Naive B cell (primary cell): ENCODE results near the gene CD81. TPM values are rescaled to one million over a fixed set of nuclear protein-coding genes. Genes with fewer than 3 reads are reported as not detected.

Experiments
- ATAC-seq, 2 donors: fragments of 150-1000 bp; cut with Tn5 transposase; 2 replicates each; pipeline ENCODE4 v1.10.0; 2021; ENCODE audit warnings: low read depth in 2 of 2, mild to moderate bottlenecking in 2 of 2, moderate library complexity in 2 of 2
- DNase-seq: peaks from one replicate; pipeline ENCODE4 v3.0.0; 2022
- H3K27ac Mint-ChIP-seq, 6 donors: one replicate each; pipeline ENCODE4 v1.8.0; 2020 to 2022; ENCODE audit warnings: mild to moderate bottlenecking in 6 of 6, mixed read lengths in 6 of 6, moderate library complexity in 5 of 6, inconsistent platforms in 2 of 6
- H3K27me3 Mint-ChIP-seq, 3 donors: one replicate each; pipeline ENCODE4 v1.8.0; 2021 to 2022; ENCODE audit warnings: mixed read lengths in 3 of 3, mild to moderate bottlenecking in 1 of 3
- H3K36me3 Mint-ChIP-seq, 2 donors: one replicate each; pipeline ENCODE4 v1.8.0; 2020 to 2022; ENCODE audit warnings: mixed read lengths in 2 of 2, inconsistent platforms in 1 of 2, mild to moderate bottlenecking in 1 of 2
- H3K4me1 Mint-ChIP-seq, 3 donors: one replicate each; pipeline ENCODE4 v1.8.0; 2020 to 2022; ENCODE audit warnings: mixed read lengths in 3 of 3, inconsistent platforms in 1 of 3, mild to moderate bottlenecking in 1 of 3, moderate library complexity in 1 of 3
- H3K4me3 Mint-ChIP-seq, 8 donors: one replicate each; pipeline ENCODE4 v1.8.0; 2020 to 2022; ENCODE audit warnings: mild to moderate bottlenecking in 8 of 8, mixed read lengths in 8 of 8, moderate library complexity in 8 of 8, inconsistent platforms in 2 of 8
- H3K9me3 Mint-ChIP-seq, 7 donors: one replicate each; pipeline ENCODE4 v1.8.0; 2020 to 2022; ENCODE audit warnings: mixed read lengths in 7 of 7, mild to moderate bottlenecking in 5 of 7, inconsistent platforms in 2 of 7, moderate library complexity in 1 of 7
- polyA plus RNA-seq, 6 donors: library from polyadenylated mRNA; unstranded; fragments of 300-500 nt; fragmentation: Illumina TruSeq; gene quantifications; one replicate each; pipeline ENCODE4 v1.2.3, GENCODE V29; 2021; ENCODE audit warnings: low read depth in 6 of 6

CD81 gene
- polyA plus RNA-seq, 6 donors from 2014 or later, result 110 to 279 (median 240) TPM

GRCh38 chr11:2432628-2433071, 55.5 kb downstream of the CD81 start:
- Mint-ChIP-seq H3K27me3 (peaks cover 0 to 13% (median 6%) of the 10 kb centered on the region in 3 donors), H3K4me3 (no peak overlapping the region), H3K27ac (no peak overlapping the region), H3K4me1 (no peaks in the 10 kb centered on the region), H3K36me3 (no peaks in the 10 kb centered on the region), H3K9me3 (peaks cover 0 to 3% (median 0%) of the 10 kb centered on the region in 7 donors)
- ATAC-seq, result no peak
- DNase-seq, result no peak

- Mint-ChIP-seq H3K27ac (no peak overlapping the region), H3K4me1 (no peaks in the 10 kb centered on the region), H3K4me3 (no peak overlapping the region), H3K9me3 (peaks cover 0 to 6% (median 0%) of the 10 kb centered on the region in 7 donors), H3K27me3 (peaks cover 0 to 18% (median 6%) of the 10 kb centered on the region in 3 donors), H3K36me3 (no peaks in the 10 kb centered on the region)
- ATAC-seq, result no peak
- DNase-seq, result no peak
Measured at GRCh38 chr11:2433106-2433925, 56.2 kb downstream of the CD81 start.

GRCh38 chr11:2434008-2434407, 56.9 kb downstream of the CD81 start:
- Mint-ChIP-seq H3K4me3 (no peak overlapping the region), H3K4me1 (no peaks in the 10 kb centered on the region), H3K27me3 (peaks cover 0 to 18% (median 6%) of the 10 kb centered on the region in 3 donors), H3K27ac (no peak overlapping the region), H3K36me3 (no peaks in the 10 kb centered on the region), H3K9me3 (peaks cover 0 to 9% (median under 1%) of the 10 kb centered on the region in 7 donors)
- ATAC-seq, result no peak
- DNase-seq, result no peak

- no peak for DNase-seq
- no peak for ATAC-seq
- no peaks in the 10 kb centered on the region for H3K4me1 Mint-ChIP-seq
- H3K9me3 Mint-ChIP-seq, result peaks cover 0 to 12% (median 4%) of the 10 kb centered on the region in 7 donors
- H3K27ac Mint-ChIP-seq, result no peak overlapping the region
- no peaks in the 10 kb centered on the region for H3K36me3 Mint-ChIP-seq
- no peak overlapping the region for H3K4me3 Mint-ChIP-seq
- H3K27me3 Mint-ChIP-seq, result peaks cover 0 to 18% (median 6%) of the 10 kb centered on the region in 3 donors
Measured at GRCh38 chr11:2434506-2435255, 57.6 kb downstream of the CD81 start.

GRCh38 chr11:2435288-2436012, 58.3 kb downstream of the CD81 start:
- Mint-ChIP-seq H3K4me3 (no peak overlapping the region), H3K9me3 (peaks cover 0 to 16% (median 4%) of the 10 kb centered on the region in 7 donors), H3K27ac (no peak overlapping the region), H3K27me3 (peaks cover 0 to 19% (median 6%) of the 10 kb centered on the region in 3 donors), H3K4me1 (no peaks in the 10 kb centered on the region), H3K36me3 (no peaks in the 10 kb centered on the region)
- no peak for ATAC-seq
- DNase-seq, result no peak

- Mint-ChIP-seq H3K9me3 (peaks cover 0 to 16% (median 4%) of the 10 kb centered on the region in 7 donors), H3K36me3 (no peaks in the 10 kb centered on the region), H3K4me3 (no peak overlapping the region), H3K4me1 (no peaks in the 10 kb centered on the region), H3K27me3 (peaks cover 0 to 25% (median 6%) of the 10 kb centered on the region in 3 donors), H3K27ac (no peak overlapping the region)
- ATAC-seq (no peak), DNase-seq (no peak)
Measured at GRCh38 chr11:2436013-2436520, 59.0 kb downstream of the CD81 start.

- ATAC-seq (no peak), DNase-seq (no peak)
- Mint-ChIP-seq H3K36me3 (no peaks in the 10 kb centered on the region), H3K9me3 (peaks cover 0 to 16% (median 4%) of the 10 kb centered on the region in 7 donors), H3K4me3 (no peak overlapping the region), H3K27me3 (peaks cover 0 to 24% (median 6%) of the 10 kb centered on the region in 3 donors), H3K27ac (no peak overlapping the region), H3K4me1 (no peaks in the 10 kb centered on the region)
Measured at GRCh38 chr11:2436521-2437031, 59.5 kb downstream of the CD81 start.

GRCh38 chr11:2437516-2437915, 60.4 kb downstream of the CD81 start:
- peaks cover 4 to 20% (median 6%) of the 10 kb centered on the region in 3 donors for H3K27me3 Mint-ChIP-seq
- DNase-seq (no peak), ATAC-seq (no peak)
- H3K4me3 Mint-ChIP-seq, result no peak overlapping the region
- H3K4me1 Mint-ChIP-seq, result no peaks in the 10 kb centered on the region
- H3K36me3 Mint-ChIP-seq, result no peaks in the 10 kb centered on the region
- H3K9me3 Mint-ChIP-seq, result peaks cover 0 to 16% (median 4%) of the 10 kb centered on the region in 7 donors
- H3K27ac Mint-ChIP-seq, result no peak overlapping the region

- peaks cover 0 to 5% (median 0%) of the 10 kb centered on the region in 3 donors for H3K4me1 Mint-ChIP-seq
- H3K9me3 Mint-ChIP-seq, result peaks cover 0 to 16% (median 4%) of the 10 kb centered on the region in 7 donors
- DNase-seq (no peak), ATAC-seq (no peak)
- no peaks in the 10 kb centered on the region for H3K36me3 Mint-ChIP-seq
- no peak overlapping the region for H3K4me3 Mint-ChIP-seq
- peaks cover 4 to 20% (median 6%) of the 10 kb centered on the region in 3 donors for H3K27me3 Mint-ChIP-seq
- no peak overlapping the region for H3K27ac Mint-ChIP-seq
Measured at GRCh38 chr11:2439820-2440219, 62.7 kb downstream of the CD81 start.

GRCh38 chr11:2440646-2441045, 63.5 kb downstream of the CD81 start:
- ATAC-seq, result no peak
- H3K36me3 Mint-ChIP-seq, result no peaks in the 10 kb centered on the region
- peaks cover 4 to 9% (median 6%) of the 10 kb centered on the region in 3 donors for H3K4me1 Mint-ChIP-seq
- H3K9me3 Mint-ChIP-seq, result peaks cover 0 to 16% (median 4%) of the 10 kb centered on the region in 7 donors
- H3K4me3 Mint-ChIP-seq, result peak overlapping the region in 1 of 8 donors; percentile 11
- no peak for DNase-seq
- peaks cover 4 to 26% (median 6%) of the 10 kb centered on the region in 3 donors for H3K27me3 Mint-ChIP-seq
- H3K27ac Mint-ChIP-seq, result no peak overlapping the region

GRCh38 chr11:2441171-2441570, 64.1 kb downstream of the CD81 start:
- peaks cover 9 to 11% (median 10%) of the 10 kb centered on the region in 3 donors for H3K4me1 Mint-ChIP-seq
- H3K9me3 Mint-ChIP-seq, result peaks cover 0 to 16% (median 4%) of the 10 kb centered on the region in 7 donors
- no peak for ATAC-seq
- H3K4me3 Mint-ChIP-seq, result peak overlapping the region in 1 of 8 donors; percentile 11
- no peak overlapping the region for H3K27ac Mint-ChIP-seq
- peaks cover 4 to 29% (median 6%) of the 10 kb centered on the region in 3 donors for H3K27me3 Mint-ChIP-seq
- no peak for DNase-seq
- H3K36me3 Mint-ChIP-seq, result no peaks in the 10 kb centered on the region

- peaks cover 0 to 13% (median 4%) of the 10 kb centered on the region in 7 donors for H3K9me3 Mint-ChIP-seq
- peaks cover 1 to 24% (median 4%) of the 10 kb centered on the region in 3 donors for H3K27me3 Mint-ChIP-seq
- peak overlapping the region in 1 of 8 donors; percentile 70 for H3K4me3 Mint-ChIP-seq
- DNase-seq (no peak), ATAC-seq (no peak)
- peaks cover 20 to 25% (median 24%) of the 10 kb centered on the region in 3 donors for H3K4me1 Mint-ChIP-seq
- peak overlapping the region in 1 of 6 donors; percentile 57 for H3K27ac Mint-ChIP-seq
- H3K36me3 Mint-ChIP-seq, result no peaks in the 10 kb centered on the region
Measured at GRCh38 chr11:2442589-2442988, 65.5 kb downstream of the CD81 start.
